ENCODE data around the gene CLECL1.

- TF ChIP-seq HNRNPUL1 (IDR thresholded peaks at IDR 0.05; ENCODE audit: low read length): no peak
- no peak for TF ChIP-seq DPF2 (IDR thresholded peaks at IDR 0.05)
- no peak for TF ChIP-seq MXI1 (IDR thresholded peaks at IDR 0.05; ENCODE audit: low read depth, low read length)
- no peak for TF ChIP-seq SMC3 (conservative IDR thresholded peaks at IDR 0.05; ENCODE audit: insufficient read depth, low read depth, low read length)
- TF ChIP-seq LARP7 (IDR thresholded peaks at IDR 0.05): no peak
These were observed 46.3 kb upstream of the CLECL1 start for GRCh38 chr12:9779209-9779608.
